Natural killer cell (primary cell): ENCODE measurements around the gene KRT76. TPM values are rescaled to one million over a fixed set of nuclear protein-coding genes. Genes with fewer than 3 reads are reported as not detected.

ENCODE experiments used
- ATAC-seq, 3 donors: fragments of 150-1000 bp in 2 of 3; fragments of 200-7000 bp in 1 of 3; cut with Tn5 transposase; 1 replicate in 1 of 3; 2 replicates in 2 of 3; pipeline ENCODE4 v1.10.0; 2021; ENCODE audit warnings: mild to moderate bottlenecking in 2 of 3, moderate library complexity in 2 of 3
- DNase-seq, 2 donors: peaks; one replicate each; pipeline versions ENCODE4 v3.0.0 to v3.0.0-alpha.2; 2013 to 2021; ENCODE audit warnings: mixed read lengths in 1 of 2
- H3K27ac ChIP-seq: one replicate; pipeline ENCODE4 v1.5.1; 2013; ENCODE audit warnings: mild to moderate bottlenecking, low read length
- H3K27me3 ChIP-seq: one replicate; pipeline ENCODE4 v1.6.1; 2013; ENCODE audit warnings: low read length; ENCODE audit not compliant: control insufficient read depth, insufficient read depth
- H3K36me3 ChIP-seq: one replicate; pipeline ENCODE4 v1.6.1; 2013; ENCODE audit warnings: low read length; ENCODE audit not compliant: control insufficient read depth, insufficient read depth
- H3K4me1 ChIP-seq: one replicate; pipeline ENCODE4 v1.6.1; 2013; ENCODE audit warnings: low read length; ENCODE audit not compliant: control insufficient read depth, insufficient read depth
- H3K4me3 ChIP-seq: one replicate; pipeline ENCODE4 v1.5.1; 2013; ENCODE audit warnings: low read length
- H3K9me3 ChIP-seq: one replicate; pipeline ENCODE4 v1.6.1; 2013; ENCODE audit warnings: low read length; ENCODE audit not compliant: control insufficient read depth, insufficient read depth
- H3K27ac Mint-ChIP-seq, 2 donors: one replicate each; pipeline ENCODE4 v1.8.0; 2022; ENCODE audit warnings: mild to moderate bottlenecking in 2 of 2, mixed read lengths in 2 of 2, moderate library complexity in 1 of 2
- H3K27me3 Mint-ChIP-seq, 2 donors: one replicate each; pipeline ENCODE4 v1.8.0; 2022; ENCODE audit warnings: low read depth in 2 of 2, mixed read lengths in 2 of 2
- H3K36me3 Mint-ChIP-seq: one replicate; pipeline ENCODE4 v1.8.0; 2022; ENCODE audit warnings: mixed read lengths
- H3K4me1 Mint-ChIP-seq, 2 donors: one replicate each; pipeline ENCODE4 v1.8.0; 2022; ENCODE audit warnings: mixed read lengths in 2 of 2
- H3K4me3 Mint-ChIP-seq: one replicate; pipeline ENCODE4 v1.8.0; 2022; ENCODE audit warnings: mild to moderate bottlenecking, moderate library complexity, mixed read lengths
- H3K9me3 Mint-ChIP-seq, 2 donors: one replicate each; pipeline ENCODE4 v1.8.0; 2022; ENCODE audit warnings: mixed read lengths in 2 of 2
- WGBS: methylation state at CpG from one replicate; pipeline ENCODE4 v1.1.7; 2013; ENCODE audit warnings: missing lambda C conversion rate; ENCODE audit not compliant: insufficient coverage; 5-methylcytosine and 5-hydroxymethylcytosine counted together
- intact Hi-C: fragments of 100-400 bp; cut with micrococcal nuclease; formaldehyde crosslinking; loops from one replicate; pipeline ENCODE4 v1.14.2; 2022
- total RNA-seq, 4 donors: library from RNA; stranded (reverse); fragments of 120-200 nt in 1 of 4; gene quantifications; one replicate each; pipeline versions ENCODE4 v1.2.3 to v1.2.4, GENCODE V29; 2013 to 2022
- TF ChIP-seq, protein P1 (sequence below): fragments of 200-600 bp; IDR thresholded peaks from one replicate; pipeline ENCODE4 v1.8.0; 2022; ENCODE audit warnings: antibody characterized with exemption

Gene KRT76
- total RNA-seq, 3 donors from 2014 or later (not counting 1 experiment from before 2014, with no cell fraction given) = not detected

DNA sequence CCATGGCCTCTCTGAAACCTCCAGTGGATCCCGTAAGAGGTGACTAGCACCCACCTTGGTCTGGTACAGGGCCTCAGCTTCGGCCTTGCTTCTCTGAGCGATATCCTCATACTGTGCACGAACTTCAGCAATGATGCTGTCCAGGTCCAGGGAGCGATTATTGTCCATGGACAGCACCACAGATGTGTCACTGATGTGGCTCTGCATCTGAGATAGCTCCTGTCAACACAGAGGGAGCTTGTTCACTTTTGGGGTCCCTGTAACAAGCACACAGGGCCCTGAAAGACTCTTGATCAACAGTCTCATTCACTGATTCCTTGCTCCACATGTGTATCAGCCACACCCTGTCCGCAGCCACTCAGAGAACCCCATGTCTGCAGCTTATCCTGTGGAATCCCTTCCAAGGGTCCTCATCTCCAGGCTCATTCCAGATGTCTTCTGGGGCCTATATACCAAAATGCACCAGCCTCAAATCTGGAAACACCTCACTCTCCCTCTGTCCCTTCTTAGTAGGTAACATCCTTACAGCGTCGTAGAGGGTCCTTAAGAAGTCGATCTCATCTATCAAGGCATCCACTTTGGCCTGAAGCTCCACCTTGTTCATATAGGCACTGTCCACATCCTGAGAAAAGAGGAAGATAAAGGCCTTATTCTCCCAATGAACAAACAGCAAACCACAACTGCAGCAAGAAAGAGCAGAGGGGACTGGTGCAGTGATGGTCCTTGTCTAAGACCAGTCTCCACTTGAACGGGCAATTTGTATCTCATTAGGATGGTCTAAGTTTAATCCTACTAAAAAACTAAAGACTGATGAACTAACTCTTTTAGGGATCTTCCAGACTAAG is 15.3 kb upstream of the KRT76 start:
- WGBS = 80% methylated on average over 10 of the region's 10 CpGs

DNA sequence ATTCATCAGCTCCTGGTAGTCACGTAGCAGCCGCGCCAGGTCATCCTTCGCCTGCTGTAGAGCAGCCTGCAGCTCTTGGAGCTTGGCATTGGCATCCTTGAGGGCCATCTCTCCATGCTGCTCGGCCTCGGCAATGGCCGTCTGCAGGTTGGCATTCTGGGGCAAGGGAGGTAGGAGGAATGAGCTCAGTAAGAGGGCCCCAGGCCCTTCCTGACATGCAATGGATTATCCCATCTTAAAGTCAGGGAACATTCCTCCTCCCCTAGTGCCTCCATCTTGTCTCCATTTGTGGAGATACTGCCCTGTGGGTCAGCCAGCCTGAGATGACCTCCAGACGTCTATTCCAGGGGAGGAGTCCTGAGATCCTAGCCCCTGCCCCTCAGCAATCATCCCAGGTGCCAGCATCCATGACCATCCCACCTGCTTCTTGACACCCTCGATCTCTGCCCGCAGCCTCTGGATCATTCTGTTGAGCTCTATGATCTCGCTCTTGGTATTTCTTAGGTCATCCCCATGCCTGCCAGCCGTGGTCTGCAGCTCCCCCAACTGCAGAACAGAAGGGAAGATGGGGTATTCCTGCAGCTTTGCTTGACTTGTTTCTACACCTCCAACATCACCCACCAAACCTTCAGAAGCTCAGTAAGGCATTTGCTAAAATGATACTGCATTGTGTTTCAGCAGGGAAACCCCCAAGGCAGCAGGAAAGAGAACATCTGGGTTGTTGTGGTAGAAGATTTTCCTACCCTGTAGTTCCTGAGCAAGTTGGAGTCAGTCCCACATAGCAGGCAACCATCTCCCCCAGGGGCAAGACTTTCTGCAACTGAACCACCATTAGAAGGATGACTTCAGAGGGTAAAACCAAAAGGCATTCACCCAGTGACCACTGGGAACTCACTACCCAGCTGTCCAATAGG is 14.4 kb upstream of the KRT76 start:
- Histone ChIP-seq H3K9me3 (no peaks in the 10 kb centered on the region), H3K4me1 (peaks cover 6% of the 10 kb centered on the region), H3K27ac (no peak overlapping the region), H3K4me3 (no peak overlapping the region), H3K36me3 (no peaks in the 10 kb centered on the region), H3K27me3 (peaks cover 15% of the 10 kb centered on the region)
- TF ChIP-seq, protein P1, sequence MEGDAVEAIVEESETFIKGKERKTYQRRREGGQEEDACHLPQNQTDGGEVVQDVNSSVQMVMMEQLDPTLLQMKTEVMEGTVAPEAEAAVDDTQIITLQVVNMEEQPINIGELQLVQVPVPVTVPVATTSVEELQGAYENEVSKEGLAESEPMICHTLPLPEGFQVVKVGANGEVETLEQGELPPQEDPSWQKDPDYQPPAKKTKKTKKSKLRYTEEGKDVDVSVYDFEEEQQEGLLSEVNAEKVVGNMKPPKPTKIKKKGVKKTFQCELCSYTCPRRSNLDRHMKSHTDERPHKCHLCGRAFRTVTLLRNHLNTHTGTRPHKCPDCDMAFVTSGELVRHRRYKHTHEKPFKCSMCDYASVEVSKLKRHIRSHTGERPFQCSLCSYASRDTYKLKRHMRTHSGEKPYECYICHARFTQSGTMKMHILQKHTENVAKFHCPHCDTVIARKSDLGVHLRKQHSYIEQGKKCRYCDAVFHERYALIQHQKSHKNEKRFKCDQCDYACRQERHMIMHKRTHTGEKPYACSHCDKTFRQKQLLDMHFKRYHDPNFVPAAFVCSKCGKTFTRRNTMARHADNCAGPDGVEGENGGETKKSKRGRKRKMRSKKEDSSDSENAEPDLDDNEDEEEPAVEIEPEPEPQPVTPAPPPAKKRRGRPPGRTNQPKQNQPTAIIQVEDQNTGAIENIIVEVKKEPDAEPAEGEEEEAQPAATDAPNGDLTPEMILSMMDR = no peak
- H3K27me3 Mint-ChIP-seq = peaks cover 42 to 47% of the 10 kb centered on the region in 2 donors
- no peak for DNase-seq
- intact Hi-C loops = no loop called here
- peaks cover 15 to 25% of the 10 kb centered on the region in 2 donors for H3K4me1 Mint-ChIP-seq
- 97% methylated on average over 12 of the region's 12 CpGs for WGBS
- H3K27ac Mint-ChIP-seq = no peak overlapping the region
- H3K9me3 Mint-ChIP-seq = no peaks in the 10 kb centered on the region
- H3K36me3 Mint-ChIP-seq = no peaks in the 10 kb centered on the region
- no peak for ATAC-seq
- H3K4me3 Mint-ChIP-seq = no peak overlapping the region

More for the DNA sequence above, 15.3 kb upstream of the KRT76 start:
- Mint-ChIP-seq H3K27me3 (peaks cover 42 to 43% of the 10 kb centered on the region in 2 donors), H3K27ac (no peak overlapping the region), H3K4me3 (no peak overlapping the region), H3K4me1 (peaks cover 15 to 25% of the 10 kb centered on the region in 2 donors), H3K36me3 (no peaks in the 10 kb centered on the region), H3K9me3 (no peaks in the 10 kb centered on the region)
- ATAC-seq = no peak
- no peak for DNase-seq
- Histone ChIP-seq H3K9me3 (no peaks in the 10 kb centered on the region), H3K36me3 (no peaks in the 10 kb centered on the region), H3K4me1 (peaks cover 6% of the 10 kb centered on the region), H3K4me3 (no peak overlapping the region), H3K27ac (no peak overlapping the region), H3K27me3 (peaks cover 15% of the 10 kb centered on the region)
- TF ChIP-seq, protein P1 = no peak
- intact Hi-C loops = no loop called here

DNA sequence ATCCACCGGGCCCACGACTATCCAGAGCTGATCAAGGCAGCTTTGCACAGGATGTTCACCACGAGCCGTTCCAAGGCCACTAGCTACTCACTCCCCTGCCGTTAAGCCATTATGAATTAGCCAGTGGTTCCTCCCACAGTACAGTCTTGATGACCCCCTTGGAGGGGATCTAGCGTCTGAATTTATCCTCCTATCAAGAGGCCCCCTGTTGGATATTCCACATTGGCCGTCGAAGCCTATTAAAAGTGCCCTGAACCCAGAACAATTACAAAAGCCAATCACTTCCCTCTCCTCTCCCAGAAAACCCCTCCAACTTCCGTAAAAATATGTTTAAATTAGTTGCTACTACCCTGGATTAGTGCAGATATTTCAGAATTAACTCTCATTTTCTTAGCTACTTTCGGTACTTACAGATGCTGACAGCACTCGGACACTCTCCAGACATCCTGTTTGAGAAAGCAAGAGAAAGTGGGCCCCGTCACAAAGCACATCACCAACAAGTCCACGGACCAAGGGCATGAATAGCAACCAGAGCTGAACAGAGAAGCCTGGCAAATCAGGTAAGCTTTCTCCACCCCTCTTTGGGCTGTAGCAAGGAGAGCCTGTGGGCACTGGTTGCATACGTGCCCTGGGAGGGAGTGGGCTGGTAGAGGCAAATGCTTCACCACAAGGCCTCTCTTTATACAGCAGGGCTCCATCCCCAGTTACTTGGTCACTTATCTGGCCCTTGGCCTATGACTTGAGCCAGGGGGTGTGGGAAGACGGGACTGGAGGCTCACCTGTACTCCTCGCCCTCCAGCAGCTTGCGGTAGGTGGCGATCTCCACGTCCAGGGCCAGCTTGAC is 13.5 kb upstream of the KRT76 start:
- Histone ChIP-seq H3K27ac (no peak overlapping the region), H3K4me3 (no peak overlapping the region), H3K27me3 (peaks cover 15% of the 10 kb centered on the region), H3K9me3 (no peaks in the 10 kb centered on the region), H3K4me1 (peaks cover 6% of the 10 kb centered on the region), H3K36me3 (no peaks in the 10 kb centered on the region)
- Mint-ChIP-seq H3K4me3 (no peak overlapping the region), H3K27me3 (peaks cover 46 to 51% of the 10 kb centered on the region in 2 donors), H3K27ac (no peak overlapping the region), H3K4me1 (peaks cover 15 to 25% of the 10 kb centered on the region in 2 donors), H3K36me3 (no peaks in the 10 kb centered on the region), H3K9me3 (peaks cover 2% of the 10 kb centered on the region in 2 donors)
- DNase-seq (no peak), ATAC-seq (peak in 2 of 3 donors; percentile 26 to 42)
- TF ChIP-seq, protein P1 = no peak
- WGBS = 74% methylated on average over 19 of the region's 19 CpGs
- intact Hi-C loops = no loop called here
